Measurements from ENCODE around the gene MED29. TPM values are rescaled to one million over a fixed set of nuclear protein-coding genes. Genes with fewer than 3 reads are reported as not detected.

MED29 gene
- total and polyA plus RNA-seq, 10 of the 15 experiments (the other 5 are each of a cell fraction or from before 2014, with no cell fraction given) = 3.2 to 36.6 (median 22.8) TPM

DNA sequence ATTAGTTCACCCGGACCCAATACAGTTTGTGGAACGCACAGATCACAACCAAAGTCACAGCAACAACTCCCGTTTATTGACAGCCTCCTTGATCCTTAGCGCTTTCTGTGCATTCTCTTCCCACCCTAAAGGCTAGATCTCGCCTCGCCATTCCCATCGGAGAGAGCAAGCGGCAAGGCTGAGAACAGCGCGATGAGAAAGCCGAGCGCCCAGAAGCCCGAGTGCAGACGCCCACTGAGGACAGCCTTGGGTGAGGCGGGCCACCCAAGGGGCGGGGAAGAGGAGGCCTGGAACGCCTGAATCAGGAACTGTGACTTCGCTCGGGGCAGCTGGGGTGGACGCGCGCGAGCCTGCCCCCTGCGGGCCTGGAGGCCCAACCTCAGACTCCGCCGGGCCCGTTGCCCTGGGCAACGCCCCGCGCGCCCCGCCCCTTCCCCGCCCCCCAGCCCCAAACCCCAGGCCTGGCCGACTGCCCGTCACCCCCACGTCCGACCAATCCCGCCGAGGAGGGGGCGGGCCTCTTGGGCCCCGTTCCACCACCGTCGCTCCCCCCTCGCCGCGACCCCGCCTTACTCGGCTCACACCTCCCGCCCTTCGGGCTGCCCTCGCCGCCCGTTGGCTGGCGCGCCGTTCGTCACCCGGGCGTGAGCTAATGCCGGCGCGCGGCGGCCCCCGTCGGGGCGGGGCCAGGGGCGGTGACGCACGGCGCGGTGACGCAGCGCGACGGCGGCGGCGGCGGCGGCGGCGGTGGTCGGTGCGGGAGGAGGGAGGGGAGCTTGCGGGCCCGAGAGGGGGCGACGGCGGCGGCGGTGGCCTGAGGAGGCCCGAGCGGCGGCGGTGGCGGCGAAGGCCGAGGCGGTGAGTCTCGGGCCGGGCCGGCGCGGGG, 49.2 kb upstream of the MED29 start, which contains the start of gene SAMD4B (continued):
- TF ChIP-seq, protein P1, sequence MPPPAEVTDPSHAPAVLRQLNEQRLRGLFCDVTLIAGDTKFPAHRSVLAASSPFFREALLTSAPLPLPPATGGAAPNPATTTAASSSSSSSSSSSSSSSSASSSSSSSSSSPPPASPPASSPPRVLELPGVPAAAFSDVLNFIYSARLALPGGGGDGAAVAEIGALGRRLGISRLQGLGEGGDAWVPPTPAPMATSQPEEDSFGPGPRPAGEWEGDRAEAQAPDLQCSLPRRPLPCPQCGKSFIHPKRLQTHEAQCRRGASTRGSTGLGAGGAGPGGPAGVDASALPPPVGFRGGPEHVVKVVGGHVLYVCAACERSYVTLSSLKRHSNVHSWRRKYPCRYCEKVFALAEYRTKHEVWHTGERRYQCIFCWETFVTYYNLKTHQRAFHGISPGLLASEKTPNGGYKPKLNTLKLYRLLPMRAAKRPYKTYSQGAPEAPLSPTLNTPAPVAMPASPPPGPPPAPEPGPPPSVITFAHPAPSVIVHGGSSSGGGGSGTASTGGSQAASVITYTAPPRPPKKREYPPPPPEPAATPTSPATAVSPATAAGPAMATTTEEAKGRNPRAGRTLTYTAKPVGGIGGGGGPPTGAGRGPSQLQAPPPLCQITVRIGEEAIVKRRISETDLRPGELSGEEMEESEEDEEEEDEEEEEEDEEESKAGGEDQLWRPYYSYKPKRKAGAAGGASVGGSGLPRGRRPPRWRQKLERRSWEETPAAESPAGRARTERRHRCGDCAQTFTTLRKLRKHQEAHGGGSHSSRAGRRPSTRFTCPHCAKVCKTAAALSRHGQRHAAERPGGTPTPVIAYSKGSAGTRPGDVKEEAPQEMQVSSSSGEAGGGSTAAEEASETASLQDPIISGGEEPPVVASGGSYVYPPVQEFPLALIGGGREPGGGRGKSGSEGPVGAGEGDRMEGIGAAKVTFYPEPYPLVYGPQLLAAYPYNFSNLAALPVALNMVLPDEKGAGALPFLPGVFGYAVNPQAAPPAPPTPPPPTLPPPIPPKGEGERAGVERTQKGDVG (CRISPR knock-in tag; IDR thresholded peaks at IDR 0.05) = no peak
- TF ChIP-seq, protein P2, sequence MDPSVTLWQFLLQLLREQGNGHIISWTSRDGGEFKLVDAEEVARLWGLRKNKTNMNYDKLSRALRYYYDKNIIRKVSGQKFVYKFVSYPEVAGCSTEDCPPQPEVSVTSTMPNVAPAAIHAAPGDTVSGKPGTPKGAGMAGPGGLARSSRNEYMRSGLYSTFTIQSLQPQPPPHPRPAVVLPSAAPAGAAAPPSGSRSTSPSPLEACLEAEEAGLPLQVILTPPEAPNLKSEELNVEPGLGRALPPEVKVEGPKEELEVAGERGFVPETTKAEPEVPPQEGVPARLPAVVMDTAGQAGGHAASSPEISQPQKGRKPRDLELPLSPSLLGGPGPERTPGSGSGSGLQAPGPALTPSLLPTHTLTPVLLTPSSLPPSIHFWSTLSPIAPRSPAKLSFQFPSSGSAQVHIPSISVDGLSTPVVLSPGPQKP (IDR thresholded peaks at IDR 0.05; ENCODE audit: low read depth, low read length) = no peak
- TF ChIP-seq, protein P3, sequence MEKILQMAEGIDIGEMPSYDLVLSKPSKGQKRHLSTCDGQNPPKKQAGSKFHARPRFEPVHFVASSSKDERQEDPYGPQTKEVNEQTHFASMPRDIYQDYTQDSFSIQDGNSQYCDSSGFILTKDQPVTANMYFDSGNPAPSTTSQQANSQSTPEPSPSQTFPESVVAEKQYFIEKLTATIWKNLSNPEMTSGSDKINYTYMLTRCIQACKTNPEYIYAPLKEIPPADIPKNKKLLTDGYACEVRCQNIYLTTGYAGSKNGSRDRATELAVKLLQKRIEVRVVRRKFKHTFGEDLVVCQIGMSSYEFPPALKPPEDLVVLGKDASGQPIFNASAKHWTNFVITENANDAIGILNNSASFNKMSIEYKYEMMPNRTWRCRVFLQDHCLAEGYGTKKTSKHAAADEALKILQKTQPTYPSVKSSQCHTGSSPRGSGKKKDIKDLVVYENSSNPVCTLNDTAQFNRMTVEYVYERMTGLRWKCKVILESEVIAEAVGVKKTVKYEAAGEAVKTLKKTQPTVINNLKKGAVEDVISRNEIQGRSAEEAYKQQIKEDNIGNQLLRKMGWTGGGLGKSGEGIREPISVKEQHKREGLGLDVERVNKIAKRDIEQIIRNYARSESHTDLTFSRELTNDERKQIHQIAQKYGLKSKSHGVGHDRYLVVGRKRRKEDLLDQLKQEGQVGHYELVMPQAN (conservative IDR thresholded peaks at IDR 0.05) = peak; percentile 85
- TF ChIP-seq RAD51 (IDR thresholded peaks at IDR 0.05) (no peak), DPF2 (IDR thresholded peaks at IDR 0.05) (peak; percentile 49; the same call in 1 of the 2 replicates)

Measured in GM12878 (cell line).